HepG2 (cell line): Measurements from ENCODE around the gene ASXL1. TPM values are rescaled to one million over a fixed set of nuclear protein-coding genes. Genes with fewer than 3 reads are reported as not detected.

Source experiments
- CREM ChIP-seq, 2 experiments: sonication (generic) in 1 of 2; formaldehyde crosslinking in 1 of 2; IDR thresholded peaks; 2 replicates each; pipeline versions ENCODE4 v1.4.0 to v1.6.1; 2016 to 2020; ENCODE audit warnings: antibody characterized with exemption in 1 of 2, mild to moderate bottlenecking in 1 of 2, missing genetic modification reagents in 1 of 2
- GABPA ChIP-seq, 2 experiments: IDR thresholded peaks; 2 replicates each; pipeline ENCODE4 v1.6.1; 2011 to 2016; ENCODE audit warnings: low read depth in 2 of 2, low read length in 1 of 2, missing biosample characterization in 1 of 2, missing genetic modification characterization in 1 of 2
- HHEX ChIP-seq: IDR thresholded peaks from 2 replicates; pipeline ENCODE4 v1.6.1; 2016; ENCODE audit warnings: control low read depth
- JUNB ChIP-seq: sonication (generic); formaldehyde crosslinking; IDR thresholded peaks from 2 replicates; pipeline ENCODE4 v1.8.0; 2022; ENCODE audit warnings: missing genetic modification reagents, mild to moderate bottlenecking, borderline replicate concordance
- KLF11 ChIP-seq: IDR thresholded peaks from 2 replicates; pipeline ENCODE4 v1.6.1; 2016; ENCODE audit warnings: missing compliant biosample characterization
- MBD4 ChIP-seq: IDR thresholded peaks from 2 replicates; pipeline ENCODE4 v1.6.1; 2012; ENCODE audit warnings: low read length, inconsistent platforms, borderline replicate concordance
- MEIS1 ChIP-seq: sonication (generic); formaldehyde crosslinking; IDR thresholded peaks from 2 replicates; pipeline ENCODE4 v1.9.0; 2021; ENCODE audit warnings: mild to moderate bottlenecking, missing genetic modification reagents, moderate library complexity, borderline replicate concordance
- MXI1 ChIP-seq: IDR thresholded peaks from 3 replicates; pipeline ENCODE4 v1.6.1; 2012; ENCODE audit warnings: low read depth, low read length, inconsistent platforms, borderline replicate concordance
- NR3C1 ChIP-seq: sonication (generic); formaldehyde crosslinking; IDR thresholded peaks from 2 replicates; pipeline ENCODE4 v1.4.0; 2020; ENCODE audit warnings: missing genetic modification reagents
- PCBP1 ChIP-seq: fragments of 200-400 bp; formaldehyde crosslinking; IDR thresholded peaks from 2 replicates; pipeline ENCODE4 v1.6.1; 2017; ENCODE audit warnings: mild to moderate bottlenecking, low read depth, low read length, borderline replicate concordance
- SATB2 ChIP-seq: sonication (generic); formaldehyde crosslinking; IDR thresholded peaks from 2 replicates; pipeline ENCODE4 v1.5.0; 2020; ENCODE audit warnings: missing genetic modification reagents
- ZBTB21 ChIP-seq: sonication (generic); formaldehyde crosslinking; IDR thresholded peaks from 2 replicates; pipeline ENCODE4 v1.4.0; 2020; ENCODE audit warnings: missing genetic modification reagents
- ZBTB3 ChIP-seq: sonication (generic); formaldehyde crosslinking; IDR thresholded peaks from 2 replicates; pipeline ENCODE4 v1.4.0; 2020; ENCODE audit warnings: low read depth, mild to moderate bottlenecking, moderate library complexity, missing genetic modification reagents, borderline replicate concordance
- ZBTB7B ChIP-seq: sonication (generic); formaldehyde crosslinking; IDR thresholded peaks from 2 replicates; pipeline ENCODE4 v1.4.0; 2020; ENCODE audit warnings: missing genetic modification reagents
- ZNF12 ChIP-seq: sonication (generic); formaldehyde crosslinking; IDR thresholded peaks from 2 replicates; pipeline ENCODE4 v1.5.0; 2020; ENCODE audit warnings: missing genetic modification reagents
- ZNF354B ChIP-seq: sonication (generic); formaldehyde crosslinking; IDR thresholded peaks from 2 replicates; pipeline ENCODE4 v1.8.0; 2022; ENCODE audit warnings: mild to moderate bottlenecking, missing genetic modification reagents
- ZNF562 ChIP-seq: sonication (generic); formaldehyde crosslinking; IDR thresholded peaks from 2 replicates; pipeline ENCODE4 v1.8.0; 2022; ENCODE audit warnings: missing genetic modification reagents, borderline replicate concordance
- ZNF674 ChIP-seq: sonication (generic); formaldehyde crosslinking; IDR thresholded peaks from 2 replicates; pipeline ENCODE4 v1.5.0; 2020; ENCODE audit warnings: low read depth, mild to moderate bottlenecking, missing genetic modification reagents
- ZNF788 ChIP-seq: sonication (generic); formaldehyde crosslinking; IDR thresholded peaks from 2 replicates; pipeline ENCODE4 v1.5.0; 2020; ENCODE audit warnings: mild to moderate bottlenecking, missing genetic modification reagents, borderline replicate concordance
- ZNF83 ChIP-seq: sonication (generic); formaldehyde crosslinking; IDR thresholded peaks from 2 replicates; pipeline ENCODE4 v1.4.0; 2020; ENCODE audit warnings: missing genetic modification reagents, mild to moderate bottlenecking, borderline replicate concordance
- polyA plus RNA-seq, 8 experiments: library from polyadenylated mRNA; depleted of rRNA in 3 of 8; stranded (reverse) in 7 of 8; unstranded in 1 of 8; fragments of >200 nt; fragmentation: Illumina TruSeq in 4 of 8; extraction: Trizol in 4 of 8; gene quantifications; 2 replicates each; pipeline versions ENCODE4 v1.2.1 to v1.2.3, GENCODE V29; 2011 to 2016; ENCODE audit warnings: low read depth in 4 of 8, missing spikeins in 1 of 8, mixed read lengths in 1 of 8; ENCODE audit not compliant: insufficient read depth in 1 of 8
- total RNA-seq, 5 experiments: library from RNA; depleted of rRNA; stranded (reverse); fragments of >200 nt; fragmentation: Illumina TruSeq; extraction: Trizol; gene quantifications; 2 replicates each; pipeline ENCODE4 v1.2.3, GENCODE V29; 2016; ENCODE audit warnings: low read depth in 1 of 5
- TF ChIP-seq, protein P1 (sequence below): sonication (generic); formaldehyde crosslinking; IDR thresholded peaks from 2 replicates; pipeline ENCODE4 v1.4.0; 2020; ENCODE audit warnings: missing genetic modification reagents, borderline replicate concordance
- TF ChIP-seq, protein P2 (sequence below): sonication (generic); formaldehyde crosslinking; IDR thresholded peaks from 2 replicates; pipeline ENCODE4 v1.4.0; 2020; ENCODE audit warnings: missing genetic modification reagents, low read depth, mild to moderate bottlenecking, borderline replicate concordance
- TF ChIP-seq, protein P3 (sequence below): sonication (generic); formaldehyde crosslinking; IDR thresholded peaks from 2 replicates; pipeline ENCODE4 v1.5.0; 2020; ENCODE audit warnings: mild to moderate bottlenecking, missing genetic modification reagents

Gene ASXL1
- total and polyA plus RNA-seq, 2 of the 13 experiments (the other 11 are each of a cell fraction or from before 2014, with no cell fraction given): 62.1 to 74.8 TPM

DNA sequence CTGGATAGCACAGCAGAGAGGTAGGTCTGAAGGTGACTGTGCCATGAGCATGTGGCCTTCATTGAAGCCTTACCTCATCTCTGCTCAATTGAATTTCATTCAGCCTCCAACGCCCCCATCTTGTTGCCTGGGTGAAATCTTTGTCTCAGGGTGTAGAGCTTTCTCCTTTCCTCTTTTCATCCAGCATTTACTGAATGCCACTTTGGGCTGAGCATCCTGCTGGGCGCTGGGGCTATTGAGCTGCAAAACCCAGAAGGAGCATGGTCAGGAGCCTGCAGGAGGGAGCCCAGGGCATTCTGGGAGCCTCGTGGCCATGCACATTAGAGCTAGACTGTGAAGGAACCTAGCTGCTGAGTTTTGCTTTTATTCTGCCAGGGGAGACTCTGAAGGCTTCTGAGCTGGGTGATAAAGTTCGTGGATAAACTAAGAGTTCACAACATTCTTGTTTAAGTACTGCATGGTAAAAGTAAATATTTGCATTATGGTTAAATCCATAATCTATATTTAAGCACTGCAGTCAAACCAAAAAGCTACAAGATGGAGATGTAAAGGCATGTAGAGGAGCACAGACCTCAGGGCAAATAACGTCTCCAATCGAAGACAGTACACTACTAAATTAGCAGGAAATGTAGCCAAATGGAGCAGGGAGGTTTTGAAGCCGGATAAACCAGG lies 13.2 kb upstream of the ASXL1 start (continued):
- TF ChIP-seq JUNB (0 out of 2 replicates have a peak, but pooled peaks have one; percentile 42), ZNF562 (CRISPR knock-in tag) (no peak), CREM (IDR thresholded peaks at IDR 0.05) (peak; percentile 40; the same call in 1 of the 2 replicates), CREM (CRISPR knock-in tag; IDR thresholded peaks at IDR 0.05) (no peak), MXI1 (no peak), ZNF354B (CRISPR knock-in tag) (no peak), ZBTB7B (no peak; the same call in 1 of the 2 replicates), MEIS1 (CRISPR knock-in tag) (no peak), ZNF12 (CRISPR knock-in tag) (no peak), KLF11 (CRISPR knock-in tag) (0 out of 2 replicates have a peak, but pooled peaks have one; percentile 53), GABPA (IDR thresholded peaks at IDR 0.05; ENCODE audit: low read depth, low read length) (no peak), GABPA (CRISPR knock-in tag; IDR thresholded peaks at IDR 0.05; ENCODE audit: low read depth) (no peak; the same call in 1 of the 2 replicates), MBD4 (no peak), SATB2 (no peak), ZNF788 (CRISPR knock-in tag) (no peak), NR3C1 (CRISPR knock-in tag) (no peak), ZBTB21 (CRISPR knock-in tag) (no peak), ZNF83 (CRISPR knock-in tag) (no peak), HHEX (CRISPR knock-in tag) (no peak), ZNF674 (CRISPR knock-in tag) (no peak), ZBTB3 (no peak), PCBP1 (no peak)
- TF ChIP-seq, protein P1, sequence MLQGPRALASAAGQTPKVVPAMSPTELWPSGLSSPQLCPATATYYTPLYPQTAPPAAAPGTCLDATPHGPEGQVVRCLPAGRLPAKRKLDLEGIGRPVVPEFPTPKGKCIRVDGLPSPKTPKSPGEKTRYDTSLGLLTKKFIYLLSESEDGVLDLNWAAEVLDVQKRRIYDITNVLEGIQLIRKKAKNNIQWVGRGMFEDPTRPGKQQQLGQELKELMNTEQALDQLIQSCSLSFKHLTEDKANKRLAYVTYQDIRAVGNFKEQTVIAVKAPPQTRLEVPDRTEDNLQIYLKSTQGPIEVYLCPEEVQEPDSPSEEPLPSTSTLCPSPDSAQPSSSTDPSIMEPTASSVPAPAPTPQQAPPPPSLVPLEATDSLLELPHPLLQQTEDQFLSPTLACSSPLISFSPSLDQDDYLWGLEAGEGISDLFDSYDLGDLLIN (CRISPR knock-in tag): no peak
- TF ChIP-seq, protein P2, sequence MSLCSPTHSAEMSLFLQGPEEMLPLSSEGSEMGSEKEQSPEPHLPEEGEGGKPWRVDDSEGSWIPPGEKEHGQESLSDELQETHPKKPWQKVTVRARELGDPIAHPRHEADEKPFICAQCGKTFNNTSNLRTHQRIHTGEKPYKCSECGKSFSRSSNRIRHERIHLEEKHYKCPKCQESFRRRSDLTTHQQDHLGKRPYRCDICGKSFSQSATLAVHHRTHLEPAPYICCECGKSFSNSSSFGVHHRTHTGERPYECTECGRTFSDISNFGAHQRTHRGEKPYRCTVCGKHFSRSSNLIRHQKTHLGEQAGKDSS (CRISPR knock-in tag): no peak
- TF ChIP-seq, protein P3, sequence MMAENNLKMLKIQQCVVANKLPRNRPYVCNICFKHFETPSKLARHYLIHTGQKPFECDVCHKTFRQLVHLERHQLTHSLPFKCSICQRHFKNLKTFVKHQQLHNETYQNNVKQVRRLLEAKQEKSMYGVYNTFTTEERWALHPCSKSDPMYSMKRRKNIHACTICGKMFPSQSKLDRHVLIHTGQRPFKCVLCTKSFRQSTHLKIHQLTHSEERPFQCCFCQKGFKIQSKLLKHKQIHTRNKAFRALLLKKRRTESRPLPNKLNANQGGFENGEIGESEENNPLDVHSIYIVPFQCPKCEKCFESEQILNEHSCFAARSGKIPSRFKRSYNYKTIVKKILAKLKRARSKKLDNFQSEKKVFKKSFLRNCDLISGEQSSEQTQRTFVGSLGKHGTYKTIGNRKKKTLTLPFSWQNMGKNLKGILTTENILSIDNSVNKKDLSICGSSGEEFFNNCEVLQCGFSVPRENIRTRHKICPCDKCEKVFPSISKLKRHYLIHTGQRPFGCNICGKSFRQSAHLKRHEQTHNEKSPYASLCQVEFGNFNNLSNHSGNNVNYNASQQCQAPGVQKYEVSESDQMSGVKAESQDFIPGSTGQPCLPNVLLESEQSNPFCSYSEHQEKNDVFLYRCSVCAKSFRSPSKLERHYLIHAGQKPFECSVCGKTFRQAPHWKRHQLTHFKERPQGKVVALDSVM (CRISPR knock-in tag): no peak
